NCI-H82 (cell line): ENCODE results near the gene HEXIM1.

Experiments
- DNase-seq: peaks from one replicate; lab custom pipeline; 2025; lab: John Stamatoyannopoulos, UW

HEXIM1 gene

GRCh38 chr17:45172541-45173286, 24.4 kb downstream of the HEXIM1 start:
- peak; percentile 86 for DNase-seq

- DNase-seq = no peak
Measured at GRCh38 chr17:45175759-45176115, 27.5 kb downstream of the HEXIM1 start.

- no peak for DNase-seq
Measured at GRCh38 chr17:45177563-45177962, 29.3 kb downstream of the HEXIM1 start.

- no peak for DNase-seq
Measured at GRCh38 chr17:45184144-45184543, 35.9 kb downstream of the HEXIM1 start.

GRCh38 chr17:45186801-45187354, 38.6 kb downstream of the HEXIM1 start:
- peak; percentile 61 for DNase-seq

- no peak for DNase-seq
Measured at GRCh38 chr17:45189009-45189408, 40.7 kb downstream of the HEXIM1 start.

GRCh38 chr17:45190503-45191255, 42.4 kb downstream of the HEXIM1 start:
- DNase-seq = no peak

GRCh38 chr17:45195424-45195823, 47.1 kb downstream of the HEXIM1 start:
- DNase-seq = no peak

GRCh38 chr17:45197108-45197507, 48.8 kb downstream of the HEXIM1 start:
- peak; percentile 38 for DNase-seq

GRCh38 chr17:45197555-45198334, 49.5 kb downstream of the HEXIM1 start:
- DNase-seq = peak; percentile 95

GRCh38 chr17:45200701-45201100, 52.4 kb downstream of the HEXIM1 start:
- DNase-seq = no peak

- no peak for DNase-seq
Measured at GRCh38 chr17:45201457-45201856, 53.2 kb downstream of the HEXIM1 start.
